ENCODE measurements around the gene RGS14.

GRCh38 chr5:177373806-177374205 is 16.1 kb downstream of the RGS14 start:
- no peak for TF ChIP-seq EZH2 (optimal IDR thresholded peaks at IDR 0.05; ENCODE audit: low read depth, low read length)
- TF ChIP-seq, protein P1, sequence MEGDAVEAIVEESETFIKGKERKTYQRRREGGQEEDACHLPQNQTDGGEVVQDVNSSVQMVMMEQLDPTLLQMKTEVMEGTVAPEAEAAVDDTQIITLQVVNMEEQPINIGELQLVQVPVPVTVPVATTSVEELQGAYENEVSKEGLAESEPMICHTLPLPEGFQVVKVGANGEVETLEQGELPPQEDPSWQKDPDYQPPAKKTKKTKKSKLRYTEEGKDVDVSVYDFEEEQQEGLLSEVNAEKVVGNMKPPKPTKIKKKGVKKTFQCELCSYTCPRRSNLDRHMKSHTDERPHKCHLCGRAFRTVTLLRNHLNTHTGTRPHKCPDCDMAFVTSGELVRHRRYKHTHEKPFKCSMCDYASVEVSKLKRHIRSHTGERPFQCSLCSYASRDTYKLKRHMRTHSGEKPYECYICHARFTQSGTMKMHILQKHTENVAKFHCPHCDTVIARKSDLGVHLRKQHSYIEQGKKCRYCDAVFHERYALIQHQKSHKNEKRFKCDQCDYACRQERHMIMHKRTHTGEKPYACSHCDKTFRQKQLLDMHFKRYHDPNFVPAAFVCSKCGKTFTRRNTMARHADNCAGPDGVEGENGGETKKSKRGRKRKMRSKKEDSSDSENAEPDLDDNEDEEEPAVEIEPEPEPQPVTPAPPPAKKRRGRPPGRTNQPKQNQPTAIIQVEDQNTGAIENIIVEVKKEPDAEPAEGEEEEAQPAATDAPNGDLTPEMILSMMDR (IDR thresholded peaks at IDR 0.05; ENCODE audit: low read length) = no peak

Data from MM.1S (cell line).